ENCODE data around the gene FAM163B. TPM values are rescaled to one million over a fixed set of nuclear protein-coding genes. Genes with fewer than 3 reads are reported as not detected.

Gene FAM163B
- total and polyA plus RNA-seq, 2 donors (not counting 1 experiment from before 2014, with no cell fraction given), result not detected

- no peak for DNase-seq
- H3K79me2 ChIP-seq (ENCODE audit: control insufficient read depth, insufficient read depth, low read length), result no peaks in the 10 kb centered on the region
- H2AFZ ChIP-seq (ENCODE audit: insufficient read depth, low read depth, low read length, poor library complexity, severe bottlenecking), result no peak overlapping the region
- TF ChIP-seq EZH2 (IDR thresholded peaks at IDR 0.05; ENCODE audit: borderline replicate concordance, insufficient read depth, low read depth, low read length, poor library complexity, severe bottlenecking), result no peak
- no peak for TF ChIP-seq CTCF (IDR thresholded peaks at IDR 0.05)
- H3K27ac ChIP-seq (ENCODE audit: low read length in 2 of 2), result no peak overlapping the region
- intact Hi-C loops (cut with micrococcal nuclease), result no loop called here
- H3K36me3 ChIP-seq (replicated peaks in 1 of 2; ENCODE audit: control extremely low read depth in 1 of 2, control insufficient read depth in 1 of 2, extremely low read depth in 1 of 2, insufficient read depth in 2 of 2, low read length in 1 of 2), result no peaks in the 10 kb centered on the region
- no peak overlapping the region for H3K27ac Mint-ChIP-seq
- H3K9ac ChIP-seq (ENCODE audit: low read length), result no peak overlapping the region
- no peaks in the 10 kb centered on the region for H3K9me3 Mint-ChIP-seq (ENCODE audit: insufficient read depth)
- H3K4me3 ChIP-seq (ENCODE audit: control extremely low read depth in 1 of 5, extremely low read depth in 1 of 5, insufficient read depth in 1 of 5, low read depth in 2 of 5, low read length in 4 of 5), result no peak overlapping the region
- H3K4me1 Mint-ChIP-seq, result no peaks in the 10 kb centered on the region
- no peak for ATAC-seq (ENCODE audit: low read depth)
- CTCF ChIA-PET, result no interaction called here
- no peaks in the 10 kb centered on the region for H4K20me1 ChIP-seq (ENCODE audit: control insufficient read depth, insufficient read depth, low read length, poor library complexity, severe bottlenecking)
- H3K27me3 ChIP-seq (replicated peaks in 1 of 4; ENCODE audit: control extremely low read depth in 1 of 4, control insufficient read depth in 3 of 4, insufficient read depth in 4 of 4, low read length in 3 of 4), result peaks cover 0 to 6% (median 0%) of the 10 kb centered on the region in 4 experiments
- H3K9me3 ChIP-seq (ENCODE audit: control extremely low read depth in 1 of 3, control insufficient read depth in 2 of 3, insufficient read depth in 1 of 3, low read length in 2 of 3), result no peaks in the 10 kb centered on the region
- H3K4me3 Mint-ChIP-seq, result no peak overlapping the region
- no peaks in the 10 kb centered on the region for H3K4me1 ChIP-seq (ENCODE audit: control insufficient read depth in 2 of 2, insufficient read depth in 2 of 2, low read length in 2 of 2)
- 86% methylated on average over 11 of the region's 14 CpGs for WGBS (ENCODE audit: insufficient coverage)
- POLR2A ChIA-PET, result no interaction called here
- peaks cover 9% of the 10 kb centered on the region for H3K27me3 Mint-ChIP-seq
- H3K4me2 ChIP-seq (replicated peaks; ENCODE audit: low read depth, low read length, poor library complexity, severe bottlenecking), result no peak overlapping the region
Observed at GRCh38 chr9:133569121-133569785, 39.9 kb downstream of the FAM163B start.

GRCh38 chr9:133568186-133568585 is 41.0 kb downstream of the FAM163B start:
- ATAC-seq (ENCODE audit: low read depth) (no peak), DNase-seq (no peak)
- peaks cover 8% of the 10 kb centered on the region for H3K27me3 Mint-ChIP-seq
- no peaks in the 10 kb centered on the region for H3K9me3 Mint-ChIP-seq (ENCODE audit: insufficient read depth)
- ChIA-PET POLR2A (no interaction called here), CTCF (no interaction called here)
- Histone ChIP-seq H2AFZ (ENCODE audit: insufficient read depth, low read depth, low read length, poor library complexity, severe bottlenecking) (no peak overlapping the region), H4K20me1 (ENCODE audit: control insufficient read depth, insufficient read depth, low read length, poor library complexity, severe bottlenecking) (no peaks in the 10 kb centered on the region), H3K4me2 (replicated peaks; ENCODE audit: low read depth, low read length, poor library complexity, severe bottlenecking) (no peak overlapping the region), H3K9ac (ENCODE audit: low read length) (no peak overlapping the region), H3K9me3 (ENCODE audit: control extremely low read depth in 1 of 3, control insufficient read depth in 2 of 3, insufficient read depth in 1 of 3, low read length in 2 of 3) (peaks cover 0 to 3% (median 0%) of the 10 kb centered on the region in 3 donors), H3K27me3 (replicated peaks in 1 of 4; ENCODE audit: control extremely low read depth in 1 of 4, control insufficient read depth in 3 of 4, insufficient read depth in 4 of 4, low read length in 3 of 4) (peaks cover 0 to 6% (median 0%) of the 10 kb centered on the region in 4 experiments), H3K4me1 (ENCODE audit: control insufficient read depth in 2 of 2, insufficient read depth in 2 of 2, low read length in 2 of 2) (peaks cover 0 to 3% of the 10 kb centered on the region in 2 donors), H3K36me3 (replicated peaks in 1 of 2; ENCODE audit: control extremely low read depth in 1 of 2, control insufficient read depth in 1 of 2, extremely low read depth in 1 of 2, insufficient read depth in 2 of 2, low read length in 1 of 2) (no peaks in the 10 kb centered on the region), H3K27ac (ENCODE audit: low read length in 2 of 2) (no peak overlapping the region), H3K79me2 (ENCODE audit: control insufficient read depth, insufficient read depth, low read length) (no peaks in the 10 kb centered on the region), H3K4me3 (ENCODE audit: control extremely low read depth in 1 of 5, extremely low read depth in 1 of 5, insufficient read depth in 1 of 5, low read depth in 2 of 5, low read length in 4 of 5) (no peak overlapping the region)
- 92% methylated on average over 33 of the region's 33 CpGs for WGBS (ENCODE audit: insufficient coverage)
- H3K27ac Mint-ChIP-seq, result no peak overlapping the region
- H3K4me3 Mint-ChIP-seq, result no peak overlapping the region
- TF ChIP-seq EZH2 (IDR thresholded peaks at IDR 0.05; ENCODE audit: borderline replicate concordance, insufficient read depth, low read depth, low read length, poor library complexity, severe bottlenecking), result no peak
- TF ChIP-seq CTCF (IDR thresholded peaks at IDR 0.05), result no peak
- intact Hi-C loops (cut with micrococcal nuclease), result no loop called here
- H3K4me1 Mint-ChIP-seq, result peaks cover 2% of the 10 kb centered on the region
